HG03342 (cell line): Measurements from ENCODE around the gene TP63.

ENCODE experiments used
- ATAC-seq: cut with Tn5 transposase; IDR thresholded peaks from one replicate; pipeline ENCODE4 v1.9.1; 2021; ENCODE audit warnings: mild to moderate bottlenecking, moderate library complexity; ENCODE audit not compliant: unreplicated experiment

TP63 gene

GRCh38 chr3:189806171-189806951, 175.2 kb downstream of the TP63 start:
- ATAC-seq, result no peak

- ATAC-seq, result no peak
Observed at GRCh38 chr3:189808246-189809007, 177.2 kb downstream of the TP63 start.

- ATAC-seq, result no peak
Observed at GRCh38 chr3:189809583-189809982, 178.4 kb downstream of the TP63 start.

GRCh38 chr3:189812806-189813465, 181.7 kb downstream of the TP63 start:
- no peak for ATAC-seq

- ATAC-seq, result no peak
Observed at GRCh38 chr3:189813647-189814240, 182.6 kb downstream of the TP63 start.

GRCh38 chr3:189820365-189820720, 189.2 kb downstream of the TP63 start:
- peak; percentile 80 for ATAC-seq

GRCh38 chr3:189821262-189821661, 190.1 kb downstream of the TP63 start:
- no peak for ATAC-seq

GRCh38 chr3:189822726-189823125, 191.5 kb downstream of the TP63 start:
- ATAC-seq, result no peak

GRCh38 chr3:189824629-189825312, 193.6 kb downstream of the TP63 start:
- ATAC-seq, result no peak

GRCh38 chr3:189826566-189826965, 195.4 kb downstream of the TP63 start:
- ATAC-seq, result no peak

- no peak for ATAC-seq
Observed at GRCh38 chr3:189827108-189827507, 195.9 kb downstream of the TP63 start.

GRCh38 chr3:189830401-189830800, 199.2 kb downstream of the TP63 start:
- ATAC-seq, result no peak

GRCh38 chr3:189833266-189833665, 202.1 kb downstream of the TP63 start:
- ATAC-seq, result no peak

- ATAC-seq, result no peak
Observed at GRCh38 chr3:189833996-189834395, 202.8 kb downstream of the TP63 start.

- ATAC-seq, result no peak
Observed at GRCh38 chr3:189834462-189834861, 203.3 kb downstream of the TP63 start.

- ATAC-seq, result no peak
Observed at GRCh38 chr3:189836795-189837194, 205.6 kb downstream of the TP63 start.

- ATAC-seq, result no peak
Observed at GRCh38 chr3:189838291-189838690, 207.1 kb downstream of the TP63 start.

GRCh38 chr3:189839576-189839975, 208.4 kb downstream of the TP63 start:
- no peak for ATAC-seq

- ATAC-seq, result peak; percentile 60
Observed at GRCh38 chr3:189841473-189842205, 210.4 kb downstream of the TP63 start.
